IPS DF 4.7 (cell line): ENCODE results near the gene SEC62.
"Not testable (repeated sequence)": the region's sequence is repeated elsewhere in the genome, so short reads cannot be mapped to it uniquely, and the experiment has no call there.

Experiments
- DNase-seq: peaks from one replicate; pipeline ENCODE4 v3.0.0-alpha.2; 2013; ENCODE audit warnings: low spot score; ENCODE audit errors: extremely low read depth

The SEC62 gene

GRCh38 chr3:170012683-170013400, 46.2 kb downstream of the SEC62 start:
- DNase-seq = no peak

GRCh38 chr3:170016057-170016456, 49.5 kb downstream of the SEC62 start:
- no peak for DNase-seq

GRCh38 chr3:170019306-170019705, 52.7 kb downstream of the SEC62 start:
- not testable (repeated sequence) for DNase-seq

GRCh38 chr3:170021083-170021482, 54.5 kb downstream of the SEC62 start:
- no peak for DNase-seq

GRCh38 chr3:170022336-170022735, 55.7 kb downstream of the SEC62 start:
- DNase-seq = no peak

GRCh38 chr3:170023165-170023564, 56.6 kb downstream of the SEC62 start:
- no peak for DNase-seq

GRCh38 chr3:170024581-170024980, 58.0 kb downstream of the SEC62 start:
- DNase-seq = no peak

- no peak for DNase-seq
Measured at GRCh38 chr3:170027233-170028102, 60.9 kb downstream of the SEC62 start.

GRCh38 chr3:170033489-170033888, 66.9 kb downstream of the SEC62 start:
- DNase-seq = no peak

- no peak for DNase-seq
Measured at GRCh38 chr3:170037463-170038433, 71.1 kb downstream of the SEC62 start, which contains the start of gene GPR160. Gene GPR160, plus strand, starts transcription at chr3:170037995. Its CDS starts 45,978 bp downstream, at chr3:170083973.

- DNase-seq = no peak
Measured at GRCh38 chr3:170038434-170039110, 72.0 kb downstream of the SEC62 start.

GRCh38 chr3:170040418-170040817, 73.8 kb downstream of the SEC62 start:
- DNase-seq = no peak

- no peak for DNase-seq
Measured at GRCh38 chr3:170043506-170043905, 76.9 kb downstream of the SEC62 start.

GRCh38 chr3:170044271-170044670, 77.7 kb downstream of the SEC62 start:
- no peak for DNase-seq

GRCh38 chr3:170044795-170045244, 78.2 kb downstream of the SEC62 start:
- no peak for DNase-seq

- DNase-seq = no peak
Measured at GRCh38 chr3:170046269-170047132, 79.9 kb downstream of the SEC62 start.

GRCh38 chr3:170047133-170047404, 80.5 kb downstream of the SEC62 start:
- no peak for DNase-seq
